CD4-positive, alpha-beta T cell treated with Interleukin-4 for 1 hour (primary cell): Measurements from ENCODE around the gene LBP.
"Not testable (repeated sequence)": the region's sequence is repeated elsewhere in the genome, so short reads cannot be mapped to it uniquely, and the experiment has no call there.

Source experiments
- DNase-seq, 2 donors: peaks; one replicate each; pipeline ENCODE4 v3.0.0-alpha.2; 2020 to 2022

LBP gene

GRCh38 chr20:38321959-38322598 is 24.2 kb upstream of the LBP start:
- no peak for DNase-seq

GRCh38 chr20:38324159-38324558 is 22.1 kb upstream of the LBP start:
- no peak for DNase-seq

- DNase-seq = no peak
These were observed 21.1 kb upstream of the LBP start for GRCh38 chr20:38325167-38325566.

GRCh38 chr20:38325905-38326304 is 20.4 kb upstream of the LBP start:
- no peak for DNase-seq

GRCh38 chr20:38326309-38326708 is 20.0 kb upstream of the LBP start:
- no peak for DNase-seq

GRCh38 chr20:38330638-38331037 is 15.6 kb upstream of the LBP start:
- DNase-seq = no peak

GRCh38 chr20:38331245-38331644 is 15.0 kb upstream of the LBP start:
- no peak for DNase-seq

GRCh38 chr20:38331814-38332213 is 14.5 kb upstream of the LBP start:
- no peak for DNase-seq

GRCh38 chr20:38334016-38334415 is 12.3 kb upstream of the LBP start:
- DNase-seq = no peak

- no peak for DNase-seq
These were observed 9.6 kb upstream of the LBP start for GRCh38 chr20:38336726-38337125.

GRCh38 chr20:38337561-38338140 is 8.6 kb upstream of the LBP start:
- no peak for DNase-seq

GRCh38 chr20:38338849-38339520 is 7.3 kb upstream of the LBP start:
- DNase-seq = no peak

- DNase-seq = not testable (repeated sequence)
These were observed 6.8 kb upstream of the LBP start for GRCh38 chr20:38339521-38339896.

- DNase-seq = no peak
These were observed 6.3 kb upstream of the LBP start for GRCh38 chr20:38339997-38340396.

GRCh38 chr20:38340693-38341092 is 5.6 kb upstream of the LBP start:
- DNase-seq = no peak

- DNase-seq = no peak
These were observed 4.1 kb upstream of the LBP start for GRCh38 chr20:38342216-38342615.

- no peak for DNase-seq
These were observed 3.5 kb upstream of the LBP start for GRCh38 chr20:38342713-38343310.

GRCh38 chr20:38343311-38344106 is 2.8 kb upstream of the LBP start:
- DNase-seq = no peak

GRCh38 chr20:38344107-38344701 is 2.1 kb upstream of the LBP start:
- DNase-seq = no peak

GRCh38 chr20:38345643-38346042 is 639 bp upstream of the LBP start:
- no peak for DNase-seq

- DNase-seq = no peak
These were observed 459 bp downstream of the LBP start for GRCh38 chr20:38346741-38347140.

GRCh38 chr20:38349856-38350255 is 3.6 kb downstream of the LBP start:
- DNase-seq = no peak
